ENCODE data around the gene SARS2. TPM values are rescaled to one million over a fixed set of nuclear protein-coding genes. Genes with fewer than 3 reads are reported as not detected.

The SARS2 gene
- total RNA-seq, 1 donor from 2014 or later: 36.7 TPM

DNA sequence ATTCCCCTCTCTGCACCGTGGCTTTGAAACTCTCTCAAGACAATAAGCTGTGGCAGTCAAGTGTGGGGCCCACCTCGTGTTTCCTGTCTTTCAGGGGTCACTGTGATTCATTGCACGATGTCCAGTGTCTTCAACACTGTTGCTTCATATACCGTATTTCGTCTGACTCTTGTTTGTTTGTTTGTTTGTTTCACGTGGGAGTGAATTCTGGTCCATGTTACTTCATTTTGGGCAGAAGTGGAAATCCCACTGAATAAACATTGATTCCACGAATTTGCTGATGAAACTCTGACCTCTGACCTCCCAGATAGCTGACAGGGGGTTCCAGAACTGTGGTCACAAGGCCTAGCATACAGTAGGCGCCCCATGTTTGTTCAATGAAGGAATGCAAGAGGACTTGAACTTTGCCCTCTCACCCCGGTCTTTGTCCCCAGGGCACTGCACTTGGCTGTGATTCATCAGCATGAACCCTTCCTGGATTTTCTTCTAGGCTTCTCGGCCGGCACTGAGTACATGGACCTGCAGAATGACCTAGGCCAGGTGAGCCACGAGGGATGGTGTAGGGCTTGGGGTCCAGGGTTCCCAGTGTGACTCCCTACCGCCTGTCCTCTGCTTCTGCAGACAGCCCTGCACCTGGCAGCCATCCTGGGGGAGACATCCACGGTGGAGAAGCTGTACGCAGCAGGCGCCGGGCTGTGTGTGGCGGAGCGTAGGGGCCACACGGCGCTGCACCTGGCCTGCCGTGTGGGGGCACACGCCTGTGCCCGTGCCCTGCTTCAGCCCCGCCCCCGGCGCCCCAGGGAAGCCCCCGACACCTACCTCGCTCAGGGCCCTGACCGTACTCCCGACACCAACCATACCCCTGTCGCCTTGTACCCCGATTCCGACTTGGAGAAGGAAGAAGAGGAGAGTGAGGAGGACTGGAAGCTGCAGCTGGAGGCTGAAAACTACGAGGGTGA is 25.7 kb downstream of the SARS2 start:
- H3K4me3 Mint-ChIP-seq (ENCODE audit: unreplicated experiment): no peak overlapping the region
- no peak overlapping the region for H3K27ac Mint-ChIP-seq (ENCODE audit: unreplicated experiment)
- H3K9me3 Mint-ChIP-seq (ENCODE audit: unreplicated experiment): no peaks in the 10 kb centered on the region
- peaks cover 10% of the 10 kb centered on the region for H3K4me1 Mint-ChIP-seq (ENCODE audit: unreplicated experiment)
- DNase-seq (ENCODE audit: low spot score): no peak
- H3K27me3 Mint-ChIP-seq (ENCODE audit: unreplicated experiment): peaks cover 3% of the 10 kb centered on the region
- peaks cover 19% of the 10 kb centered on the region for H3K36me3 Mint-ChIP-seq (ENCODE audit: low read depth, unreplicated experiment)
- TF ChIP-seq, protein P1, sequence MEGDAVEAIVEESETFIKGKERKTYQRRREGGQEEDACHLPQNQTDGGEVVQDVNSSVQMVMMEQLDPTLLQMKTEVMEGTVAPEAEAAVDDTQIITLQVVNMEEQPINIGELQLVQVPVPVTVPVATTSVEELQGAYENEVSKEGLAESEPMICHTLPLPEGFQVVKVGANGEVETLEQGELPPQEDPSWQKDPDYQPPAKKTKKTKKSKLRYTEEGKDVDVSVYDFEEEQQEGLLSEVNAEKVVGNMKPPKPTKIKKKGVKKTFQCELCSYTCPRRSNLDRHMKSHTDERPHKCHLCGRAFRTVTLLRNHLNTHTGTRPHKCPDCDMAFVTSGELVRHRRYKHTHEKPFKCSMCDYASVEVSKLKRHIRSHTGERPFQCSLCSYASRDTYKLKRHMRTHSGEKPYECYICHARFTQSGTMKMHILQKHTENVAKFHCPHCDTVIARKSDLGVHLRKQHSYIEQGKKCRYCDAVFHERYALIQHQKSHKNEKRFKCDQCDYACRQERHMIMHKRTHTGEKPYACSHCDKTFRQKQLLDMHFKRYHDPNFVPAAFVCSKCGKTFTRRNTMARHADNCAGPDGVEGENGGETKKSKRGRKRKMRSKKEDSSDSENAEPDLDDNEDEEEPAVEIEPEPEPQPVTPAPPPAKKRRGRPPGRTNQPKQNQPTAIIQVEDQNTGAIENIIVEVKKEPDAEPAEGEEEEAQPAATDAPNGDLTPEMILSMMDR (IDR thresholded peaks at IDR 0.05; ENCODE audit: unreplicated experiment): no peak

DNA sequence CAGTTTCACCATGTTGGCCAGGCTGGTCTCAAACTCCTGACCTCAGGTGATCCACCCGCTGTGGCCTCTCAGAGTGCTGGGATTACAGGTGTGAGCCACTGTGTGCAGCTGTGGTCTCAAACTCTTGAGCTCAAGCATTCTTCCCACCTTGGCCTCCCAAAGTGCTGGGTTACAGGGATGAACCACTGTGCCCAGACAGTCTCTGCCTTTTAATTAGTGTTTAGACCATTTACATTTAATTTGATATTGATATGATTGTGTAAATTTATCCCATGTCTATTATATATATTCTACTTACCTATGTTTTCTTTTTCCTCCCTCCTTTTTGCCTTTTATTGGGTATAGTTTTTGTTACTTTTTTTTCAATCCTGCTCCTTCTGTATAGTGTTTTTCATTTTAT is 28.9 kb downstream of the SARS2 start:
- H3K9me3 Mint-ChIP-seq (ENCODE audit: unreplicated experiment): no peaks in the 10 kb centered on the region
- peaks cover 18% of the 10 kb centered on the region for H3K4me1 Mint-ChIP-seq (ENCODE audit: unreplicated experiment)
- TF ChIP-seq, protein P1 (IDR thresholded peaks at IDR 0.05; ENCODE audit: unreplicated experiment): no peak
- peaks cover 7% of the 10 kb centered on the region for H3K27me3 Mint-ChIP-seq (ENCODE audit: unreplicated experiment)
- H3K27ac Mint-ChIP-seq (ENCODE audit: unreplicated experiment): no peak overlapping the region
- H3K4me3 Mint-ChIP-seq (ENCODE audit: unreplicated experiment): no peak overlapping the region
- peaks cover 12% of the 10 kb centered on the region for H3K36me3 Mint-ChIP-seq (ENCODE audit: low read depth, unreplicated experiment)
- DNase-seq (ENCODE audit: low spot score): no peak

DNA sequence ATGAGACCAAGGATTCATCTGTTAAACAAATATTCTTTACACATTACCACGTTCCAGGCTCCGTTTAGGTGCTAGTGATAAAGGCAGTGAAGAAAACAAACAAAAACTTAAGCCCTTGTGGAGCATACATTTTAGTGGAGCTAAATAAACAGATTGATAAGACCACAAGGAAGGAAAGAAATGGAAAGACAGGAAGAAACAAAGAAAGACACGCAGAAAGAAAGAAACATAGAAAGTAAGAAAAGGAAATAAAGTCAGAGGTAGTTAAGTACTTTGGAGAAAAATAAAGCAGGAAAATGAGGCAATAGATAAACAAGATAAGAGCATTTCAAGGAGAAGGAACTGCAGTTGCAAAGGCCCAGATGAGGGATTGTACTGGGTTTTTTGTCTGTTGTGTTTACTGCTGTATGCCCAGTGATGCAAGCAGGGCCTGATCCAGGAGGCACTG is 29.8 kb downstream of the SARS2 start:
- no peaks in the 10 kb centered on the region for H3K9me3 Mint-ChIP-seq (ENCODE audit: unreplicated experiment)
- peak overlapping the region; percentile 80 for H3K4me3 Mint-ChIP-seq (ENCODE audit: unreplicated experiment)
- peak overlapping the region; percentile 97 for H3K27ac Mint-ChIP-seq (ENCODE audit: unreplicated experiment)
- DNase-seq (ENCODE audit: low spot score): no peak
- TF ChIP-seq, protein P1 (IDR thresholded peaks at IDR 0.05; ENCODE audit: unreplicated experiment): no peak
- peaks cover 10% of the 10 kb centered on the region for H3K36me3 Mint-ChIP-seq (ENCODE audit: low read depth, unreplicated experiment)
- H3K4me1 Mint-ChIP-seq (ENCODE audit: unreplicated experiment): peaks cover 18% of the 10 kb centered on the region
- H3K27me3 Mint-ChIP-seq (ENCODE audit: unreplicated experiment): peaks cover 7% of the 10 kb centered on the region

DNA sequence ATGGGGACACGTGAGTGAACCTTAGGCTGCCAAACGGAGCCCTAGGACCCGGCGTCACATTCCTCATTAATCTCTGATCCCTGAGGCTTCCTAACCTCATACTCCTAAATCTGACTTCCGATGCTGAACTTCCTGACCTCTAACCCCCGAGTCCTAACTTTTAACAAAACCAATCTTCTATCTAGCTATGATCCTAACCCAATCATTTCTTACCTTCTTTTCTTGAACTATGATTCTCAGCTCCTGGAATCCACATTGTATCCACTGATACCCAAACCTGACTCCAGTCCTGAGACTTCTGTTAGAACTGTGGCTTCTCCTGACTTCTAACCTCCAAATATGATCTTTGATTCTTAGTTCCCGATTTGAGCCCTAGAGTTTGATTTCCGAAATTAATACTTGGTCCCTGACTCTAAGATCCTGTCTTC is 30.3 kb downstream of the SARS2 start:
- peaks cover 6% of the 10 kb centered on the region for H3K36me3 Mint-ChIP-seq (ENCODE audit: low read depth, unreplicated experiment)
- TF ChIP-seq, protein P1 (IDR thresholded peaks at IDR 0.05; ENCODE audit: unreplicated experiment): no peak
- H3K9me3 Mint-ChIP-seq (ENCODE audit: unreplicated experiment): no peaks in the 10 kb centered on the region
- peaks cover 7% of the 10 kb centered on the region for H3K27me3 Mint-ChIP-seq (ENCODE audit: unreplicated experiment)
- H3K27ac Mint-ChIP-seq (ENCODE audit: unreplicated experiment): peak overlapping the region; percentile 97
- peak overlapping the region; percentile 89 for H3K4me3 Mint-ChIP-seq (ENCODE audit: unreplicated experiment)
- H3K4me1 Mint-ChIP-seq (ENCODE audit: unreplicated experiment): peaks cover 18% of the 10 kb centered on the region
- DNase-seq (ENCODE audit: low spot score): no peak

All from endothelial cell (in vitro differentiated cells).